Stimulated activated naive CD8-positive, alpha-beta T cell treated with anti-CD3 and anti-CD28 coated beads, Interleukin-15, amount 100 ng/mL, for 72 hours (primary cell): ENCODE measurements around the gene ZNF202.

Experiments
- ATAC-seq: fragments of 150-1000 bp; cut with Tn5 transposase; 2 replicates; pipeline ENCODE4 v1.10.0; 2021; ENCODE audit warnings: mild to moderate bottlenecking, moderate library complexity
- DNase-seq, 2 donors: peaks; one replicate each; pipeline ENCODE4 v3.0.0; 2021 to 2022
- H3K27ac Mint-ChIP-seq, 2 donors: one replicate each; pipeline ENCODE4 v1.8.0; 2022; ENCODE audit warnings: mild to moderate bottlenecking in 2 of 2, mixed read lengths in 2 of 2, moderate library complexity in 2 of 2
- H3K27me3 Mint-ChIP-seq: one replicate; pipeline ENCODE4 v1.8.0; 2022; ENCODE audit warnings: mixed read lengths
- H3K4me1 Mint-ChIP-seq: one replicate; pipeline ENCODE4 v1.8.0; 2022; ENCODE audit warnings: mild to moderate bottlenecking, mixed read lengths
- H3K4me3 Mint-ChIP-seq, 2 donors: one replicate each; pipeline ENCODE4 v1.8.0; 2022; ENCODE audit warnings: mild to moderate bottlenecking in 2 of 2, mixed read lengths in 2 of 2, moderate library complexity in 1 of 2
- H3K9me3 Mint-ChIP-seq, 2 donors: one replicate each; pipeline ENCODE4 v1.8.0; 2022; ENCODE audit warnings: mixed read lengths in 2 of 2

The ZNF202 gene

DNA sequence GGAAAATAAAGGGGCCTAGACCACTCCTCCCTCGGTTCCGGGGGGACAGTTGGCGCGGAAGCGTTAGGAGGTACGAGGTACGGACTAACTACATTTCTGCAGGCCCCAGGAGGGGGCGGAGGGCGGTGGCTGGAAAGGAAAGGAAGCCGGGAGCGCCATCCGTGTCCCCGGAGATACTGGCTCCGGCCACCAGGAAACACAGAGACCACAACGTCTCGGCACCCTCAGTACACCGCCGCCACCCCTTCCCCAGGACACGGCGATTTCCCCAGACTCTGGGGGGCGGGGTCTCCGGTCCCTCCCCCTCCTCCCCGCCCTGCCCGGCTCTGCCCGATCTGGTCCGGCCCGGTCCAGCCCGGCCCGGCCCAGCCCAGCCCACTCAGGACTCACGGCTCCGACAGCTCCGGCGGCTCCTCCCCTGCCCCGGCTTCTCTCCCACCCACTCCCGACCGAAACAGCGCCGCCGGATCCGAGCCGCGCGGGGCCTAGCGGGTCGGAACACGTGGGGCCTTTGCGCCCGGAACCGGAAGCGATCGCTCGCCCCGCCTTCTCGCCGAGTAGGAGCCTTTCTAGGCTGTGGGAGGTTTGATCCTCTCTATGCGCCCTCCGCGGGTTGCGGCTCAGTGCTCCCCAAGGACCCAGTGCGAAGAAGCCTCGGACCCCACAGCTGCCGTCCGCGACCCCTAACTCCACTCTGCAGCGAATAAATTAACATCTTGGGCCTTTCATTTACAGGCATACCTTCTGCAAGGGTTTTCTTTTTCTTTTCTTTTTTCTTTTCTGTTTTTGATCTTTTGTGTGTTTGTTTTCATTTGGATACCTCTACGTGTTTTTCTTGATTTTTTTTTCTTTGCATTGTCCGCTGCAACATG lies at the start of gene ZNF202:
TSS of gene ZNF202 (minus strand) at position 502 of the 872 bp plus-strand sequence. CDS start 10,772 bp downstream, outside the sequence.
- Mint-ChIP-seq H3K4me3 (peak within 1 kb of the TSS; percentile 91 to 97), H3K27me3 (no peaks in the 10 kb centered on the region), H3K27ac (peak within 1 kb of the TSS; percentile 98 to 99), H3K4me1 (peaks cover 36% of the 10 kb centered on the region), H3K9me3 (no peaks in the 10 kb centered on the region)
- peak; percentile 86 to 92 for DNase-seq
- peak; percentile 98 for ATAC-seq

DNA sequence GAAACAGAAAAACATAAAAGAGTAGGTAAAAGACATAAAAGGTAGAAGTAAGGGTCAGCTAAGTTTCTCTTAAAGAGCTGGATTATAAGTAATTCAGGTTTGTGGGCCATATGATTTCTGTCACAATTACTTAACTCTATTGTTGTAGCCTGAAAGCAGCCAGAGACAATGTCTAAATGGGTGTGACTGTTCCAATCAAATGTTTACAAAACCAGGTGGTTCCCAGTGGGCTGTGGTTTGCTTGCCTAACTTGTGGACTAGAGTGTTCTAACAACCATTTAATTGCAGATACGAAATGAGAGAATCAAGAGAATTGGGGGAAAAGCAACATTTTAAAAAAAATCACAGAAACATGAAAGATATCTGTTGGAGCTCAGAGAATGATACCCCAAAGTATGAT lies 42.1 kb upstream of the ZNF202 start:
- Mint-ChIP-seq H3K4me3 (no peak overlapping the region), H3K27ac (no peak overlapping the region)
- no peak for ATAC-seq

DNA sequence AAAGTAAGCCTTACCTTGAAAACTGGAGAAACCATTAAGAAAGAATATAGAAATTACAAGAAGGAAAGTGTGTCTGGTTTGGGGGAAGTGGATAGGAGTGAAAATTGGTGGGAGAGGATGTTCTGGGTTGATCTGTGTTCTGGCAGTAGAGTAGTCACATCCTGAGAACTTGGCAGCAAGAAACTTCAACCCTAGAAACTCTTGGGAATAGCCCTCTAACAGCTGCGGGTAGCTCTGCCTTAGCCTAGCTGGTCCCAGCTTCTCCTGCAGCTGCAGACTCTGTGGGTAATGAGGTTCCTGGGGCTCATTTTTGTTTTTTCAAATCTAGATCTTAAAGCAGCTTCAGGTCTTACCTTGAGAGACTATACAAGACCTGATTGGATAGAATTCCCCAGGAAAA lies 37.1 kb upstream of the ZNF202 start:
- DNase-seq = no peak
- H3K4me3 Mint-ChIP-seq = no peak overlapping the region
- H3K4me1 Mint-ChIP-seq = no peaks in the 10 kb centered on the region
- peaks cover 12% of the 10 kb centered on the region for H3K27me3 Mint-ChIP-seq
- no peak for ATAC-seq
- H3K9me3 Mint-ChIP-seq = no peaks in the 10 kb centered on the region
- no peak overlapping the region for H3K27ac Mint-ChIP-seq

More for the DNA sequence above, 42.1 kb upstream of the ZNF202 start:
- H3K4me1 Mint-ChIP-seq = no peaks in the 10 kb centered on the region
- peaks cover 0 to 6% of the 10 kb centered on the region in 2 donors for H3K9me3 Mint-ChIP-seq
- no peak for DNase-seq
- H3K27me3 Mint-ChIP-seq = peaks cover 10% of the 10 kb centered on the region

DNA sequence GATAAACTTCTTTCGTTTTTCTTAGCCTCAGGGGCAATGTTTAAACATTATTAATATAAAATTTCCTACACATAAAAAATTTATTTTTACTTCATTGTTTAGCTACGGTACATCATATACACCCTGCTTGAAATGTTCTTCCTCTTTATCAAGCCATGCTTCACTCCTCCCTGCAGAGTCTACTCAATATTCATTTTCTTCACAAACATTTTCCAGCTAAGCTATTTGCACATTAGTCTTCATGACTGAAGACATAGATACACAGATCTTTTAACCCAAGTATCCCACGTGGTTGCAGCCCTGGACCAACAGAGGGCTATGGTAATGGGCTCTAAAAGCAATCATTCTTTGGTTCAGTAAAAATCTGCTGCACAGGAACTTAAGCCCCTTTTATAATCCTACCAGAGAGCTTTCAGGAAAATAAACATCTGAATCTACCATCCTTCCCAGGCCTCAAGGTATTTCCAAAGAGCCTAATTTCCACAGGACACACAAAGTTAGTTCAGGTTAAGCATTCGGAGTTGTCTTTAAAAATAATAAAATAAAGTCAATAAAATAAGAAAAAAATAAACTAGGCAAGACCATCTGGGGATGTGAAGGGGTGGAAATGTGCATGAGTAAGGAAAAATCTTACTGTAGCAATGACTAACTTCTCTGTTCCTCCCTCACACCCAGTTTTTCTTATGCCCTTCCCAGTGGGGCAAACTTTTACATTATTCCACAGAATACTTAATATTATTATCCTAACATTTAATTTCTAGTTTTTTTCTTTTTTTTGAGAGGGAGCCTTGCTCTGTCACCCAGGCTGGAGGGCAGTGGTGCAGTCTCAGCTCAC lies 34.5 kb upstream of the ZNF202 start:
- Mint-ChIP-seq H3K27ac (no peak overlapping the region), H3K4me3 (no peak overlapping the region), H3K9me3 (peaks cover 0 to 5% of the 10 kb centered on the region in 2 donors), H3K27me3 (peaks cover 12% of the 10 kb centered on the region), H3K4me1 (no peaks in the 10 kb centered on the region)
- ATAC-seq (no peak), DNase-seq (no peak)

DNA sequence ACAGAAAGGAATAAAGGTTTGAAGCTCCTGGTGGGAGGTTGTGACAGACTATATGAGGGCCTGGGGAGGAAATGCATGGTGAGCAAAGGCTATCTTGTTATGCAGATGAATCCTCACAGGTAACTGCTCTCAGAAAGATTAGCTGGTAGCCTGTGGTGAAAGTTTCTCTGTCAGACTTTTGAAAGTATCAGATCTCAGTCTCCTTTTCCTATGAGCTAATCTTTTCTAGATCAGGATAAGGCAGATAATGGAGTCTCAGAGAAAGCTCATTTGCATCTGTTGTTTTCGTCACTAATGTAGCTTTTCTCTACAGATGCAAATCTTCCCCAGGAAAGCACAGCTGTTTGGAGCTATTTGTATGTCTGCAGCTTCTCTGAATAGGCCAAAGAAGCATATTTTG lies 33.8 kb upstream of the ZNF202 start:
- ATAC-seq (no peak), DNase-seq (no peak)
- Mint-ChIP-seq H3K27me3 (peaks cover 12% of the 10 kb centered on the region), H3K4me3 (no peak overlapping the region), H3K27ac (no peak overlapping the region), H3K4me1 (no peaks in the 10 kb centered on the region), H3K9me3 (peaks cover 0 to 7% of the 10 kb centered on the region in 2 donors)

DNA sequence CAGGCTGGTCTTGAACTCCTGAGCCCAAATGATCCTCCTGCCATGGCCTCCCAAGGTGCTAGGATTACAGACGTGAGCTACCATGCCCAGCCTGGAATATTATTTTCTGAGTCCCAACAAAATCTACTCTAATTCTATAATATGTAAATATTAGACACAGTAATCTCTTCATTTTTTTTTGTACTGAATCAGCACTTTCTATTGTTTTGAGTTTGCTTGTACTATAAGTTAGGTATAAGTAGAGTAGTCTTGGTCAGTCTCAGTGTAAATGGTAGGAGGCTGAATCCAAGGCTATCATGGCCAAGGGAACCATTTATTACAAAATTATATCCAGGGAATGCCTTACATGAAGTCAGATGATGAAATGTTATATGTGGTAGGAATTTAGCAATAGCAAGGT lies 32.5 kb upstream of the ZNF202 start:
- ATAC-seq (no peak), DNase-seq (no peak)
- Mint-ChIP-seq H3K4me3 (no peak overlapping the region), H3K9me3 (peaks cover 0 to 7% of the 10 kb centered on the region in 2 donors), H3K4me1 (no peaks in the 10 kb centered on the region), H3K27ac (peak overlapping the region in 1 of 2 donors; percentile 42), H3K27me3 (peaks cover 6% of the 10 kb centered on the region)

DNA sequence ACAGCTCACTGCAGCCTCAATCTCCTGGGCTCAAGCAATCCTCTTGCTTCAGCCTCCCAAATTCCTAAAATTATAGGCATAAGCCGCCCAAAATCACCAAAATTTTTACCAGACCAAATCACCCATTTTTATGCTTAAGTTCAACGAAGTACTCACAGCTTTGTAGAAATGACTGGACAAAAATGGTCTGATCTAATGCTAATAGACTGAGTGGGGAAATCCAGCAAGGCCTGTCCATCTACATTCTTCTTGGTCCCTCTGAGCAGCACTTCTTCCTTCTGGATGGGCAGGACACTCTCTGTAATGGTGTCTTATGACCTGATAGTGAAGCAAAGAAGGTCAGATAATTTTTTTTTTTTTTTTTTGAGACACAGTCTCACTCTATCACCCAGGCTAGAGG lies 31.6 kb upstream of the ZNF202 start:
- no peak overlapping the region for H3K4me3 Mint-ChIP-seq
- ATAC-seq = no peak

DNA sequence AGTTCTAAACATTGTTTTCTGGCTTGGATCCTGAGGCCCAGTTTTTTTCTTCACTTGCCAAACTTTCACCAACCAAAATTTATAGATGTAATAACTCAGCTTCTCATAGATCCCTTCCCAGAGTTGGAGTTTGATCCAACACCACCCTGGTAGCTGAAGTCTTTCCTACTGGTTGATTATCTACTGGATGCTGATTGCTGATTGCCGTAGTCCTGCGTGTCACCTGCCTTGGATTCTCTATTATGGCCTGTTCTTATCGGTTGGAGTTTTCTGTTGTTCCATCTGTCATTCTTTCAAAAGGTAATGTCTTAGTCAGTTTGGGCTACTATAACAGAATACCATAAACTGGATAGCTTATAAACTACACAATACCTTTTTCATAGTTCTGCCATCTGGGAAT lies 30.2 kb upstream of the ZNF202 start:
- Mint-ChIP-seq H3K9me3 (peaks cover 0 to 7% of the 10 kb centered on the region in 2 donors), H3K27me3 (peaks cover 13% of the 10 kb centered on the region), H3K27ac (no peak overlapping the region), H3K4me1 (no peaks in the 10 kb centered on the region), H3K4me3 (no peak overlapping the region)
- DNase-seq (no peak), ATAC-seq (no peak)

More for the DNA sequence above, 31.6 kb upstream of the ZNF202 start:
- no peaks in the 10 kb centered on the region for H3K4me1 Mint-ChIP-seq
- H3K27ac Mint-ChIP-seq = no peak overlapping the region
- H3K27me3 Mint-ChIP-seq = peaks cover 9% of the 10 kb centered on the region
- DNase-seq = no peak
- peaks cover 0 to 7% of the 10 kb centered on the region in 2 donors for H3K9me3 Mint-ChIP-seq

DNA sequence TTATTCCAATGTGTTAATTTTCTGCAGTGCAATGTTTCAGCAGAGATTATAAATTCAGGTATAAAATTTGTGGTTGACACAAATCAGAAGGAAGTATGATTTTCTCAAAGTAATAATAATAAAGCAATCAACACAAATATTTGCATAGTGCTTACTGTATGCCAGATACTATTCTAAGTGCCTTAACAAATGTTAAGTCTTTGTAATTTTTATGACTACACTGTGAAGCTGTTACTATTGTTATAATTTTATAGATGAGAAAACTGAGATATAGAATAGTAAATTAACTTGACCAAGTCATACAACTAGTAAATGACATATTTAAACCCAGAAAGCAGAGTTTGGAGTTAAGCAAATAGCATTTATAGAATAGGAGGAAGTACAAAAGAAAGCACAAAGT lies 29.3 kb upstream of the ZNF202 start:
- ATAC-seq (no peak), DNase-seq (no peak)
- Mint-ChIP-seq H3K9me3 (peaks cover 0 to 7% of the 10 kb centered on the region in 2 donors), H3K4me1 (no peaks in the 10 kb centered on the region), H3K27me3 (peaks cover 13% of the 10 kb centered on the region), H3K4me3 (no peak overlapping the region), H3K27ac (no peak overlapping the region)

DNA sequence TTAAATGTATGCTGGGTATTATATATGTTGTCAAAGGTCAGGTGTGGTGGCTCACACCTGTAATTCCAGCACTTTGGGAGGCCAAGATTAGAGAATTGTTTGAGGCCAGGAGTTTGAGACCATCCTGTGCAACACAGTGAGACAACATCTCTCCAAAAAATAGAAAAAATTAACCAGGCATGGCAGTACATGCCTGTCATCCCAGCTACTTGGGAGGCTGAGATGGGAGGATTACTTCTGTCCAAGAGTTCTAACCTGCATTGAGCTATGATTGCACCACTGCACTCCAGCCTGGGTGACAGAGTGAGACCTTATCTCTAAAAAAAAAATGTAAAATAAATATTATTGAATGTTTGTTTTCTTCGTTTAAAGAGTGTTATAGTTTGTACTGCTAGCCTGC lies 24.1 kb upstream of the ZNF202 start:
- ATAC-seq (no peak), DNase-seq (no peak)
- Mint-ChIP-seq H3K4me3 (no peak overlapping the region), H3K27ac (no peak overlapping the region), H3K9me3 (peaks cover 12 to 14% of the 10 kb centered on the region in 2 donors), H3K27me3 (peaks cover 13% of the 10 kb centered on the region), H3K4me1 (no peaks in the 10 kb centered on the region)

DNA sequence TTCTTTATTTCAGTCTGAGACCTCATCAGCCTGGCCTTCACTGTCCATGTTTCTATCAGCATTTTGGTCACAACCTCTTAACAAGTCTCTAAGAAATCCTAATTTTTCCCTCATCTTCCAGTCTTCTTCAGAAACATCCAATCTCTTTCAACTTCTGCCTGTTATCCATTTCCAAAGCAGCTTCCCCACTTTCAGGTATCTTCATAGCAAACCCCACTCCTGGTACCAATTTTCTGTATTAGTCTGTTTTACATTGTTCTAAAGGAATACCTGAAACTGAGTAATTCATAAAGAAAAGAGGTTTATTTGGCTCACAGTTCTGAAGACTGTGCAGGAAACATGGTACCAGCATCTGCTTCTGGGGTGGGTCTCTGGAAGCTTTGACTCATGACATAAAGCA lies 21.0 kb upstream of the ZNF202 start:
- H3K27ac Mint-ChIP-seq = no peak overlapping the region
- H3K9me3 Mint-ChIP-seq = peaks cover 12 to 14% of the 10 kb centered on the region in 2 donors
- no peak for ATAC-seq
- no peak for DNase-seq
- no peak overlapping the region for H3K4me3 Mint-ChIP-seq
- no peaks in the 10 kb centered on the region for H3K4me1 Mint-ChIP-seq
- H3K27me3 Mint-ChIP-seq = peaks cover 6% of the 10 kb centered on the region

DNA sequence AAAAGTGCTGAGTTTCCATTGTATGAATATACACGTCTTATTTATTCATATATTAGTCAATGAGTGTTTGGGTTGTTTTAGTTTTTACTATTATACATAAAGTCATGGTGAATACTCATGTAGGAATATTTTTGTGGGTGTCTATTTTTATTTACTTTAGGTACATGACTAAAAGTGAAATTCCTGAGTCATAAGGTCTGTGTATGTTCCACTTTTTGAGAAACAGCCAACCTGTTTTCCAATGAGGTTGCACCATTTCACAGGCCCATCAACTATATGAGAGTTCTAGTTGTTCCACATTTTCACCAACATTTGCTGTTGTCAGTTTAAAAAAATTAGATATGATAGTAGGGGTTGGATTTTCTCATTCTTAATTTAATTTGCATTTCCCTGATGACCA lies 19.4 kb upstream of the ZNF202 start:
- Mint-ChIP-seq H3K4me3 (no peak overlapping the region), H3K9me3 (peaks cover 12 to 14% of the 10 kb centered on the region in 2 donors), H3K27ac (no peak overlapping the region), H3K27me3 (peaks cover 14% of the 10 kb centered on the region), H3K4me1 (no peaks in the 10 kb centered on the region)
- ATAC-seq = no peak
- DNase-seq = no peak

DNA sequence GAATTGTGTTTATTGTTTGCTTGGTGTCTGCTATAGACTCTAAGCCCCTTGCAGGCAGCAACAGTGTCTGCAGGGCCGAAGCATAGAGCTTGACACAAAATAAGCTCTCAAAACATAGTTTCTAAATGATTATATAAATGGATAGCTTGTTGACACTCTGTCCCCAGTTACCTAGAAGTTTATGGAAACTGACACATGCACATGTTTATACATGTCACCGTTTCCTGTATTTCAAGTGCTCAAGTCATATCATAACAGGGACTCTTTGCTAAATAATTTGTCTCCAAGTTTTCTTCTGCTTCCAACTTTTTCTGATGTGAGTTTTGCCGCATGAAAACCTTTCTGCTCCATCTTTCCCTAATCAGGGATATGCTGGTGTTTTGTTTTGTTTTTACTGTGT lies 16.5 kb upstream of the ZNF202 start:
- no peak overlapping the region for H3K27ac Mint-ChIP-seq
- DNase-seq = no peak
- peaks cover 22% of the 10 kb centered on the region for H3K27me3 Mint-ChIP-seq
- H3K9me3 Mint-ChIP-seq = peaks cover 7 to 11% of the 10 kb centered on the region in 2 donors
- peaks cover 6% of the 10 kb centered on the region for H3K4me1 Mint-ChIP-seq
- ATAC-seq = no peak
- H3K4me3 Mint-ChIP-seq = no peak overlapping the region

DNA sequence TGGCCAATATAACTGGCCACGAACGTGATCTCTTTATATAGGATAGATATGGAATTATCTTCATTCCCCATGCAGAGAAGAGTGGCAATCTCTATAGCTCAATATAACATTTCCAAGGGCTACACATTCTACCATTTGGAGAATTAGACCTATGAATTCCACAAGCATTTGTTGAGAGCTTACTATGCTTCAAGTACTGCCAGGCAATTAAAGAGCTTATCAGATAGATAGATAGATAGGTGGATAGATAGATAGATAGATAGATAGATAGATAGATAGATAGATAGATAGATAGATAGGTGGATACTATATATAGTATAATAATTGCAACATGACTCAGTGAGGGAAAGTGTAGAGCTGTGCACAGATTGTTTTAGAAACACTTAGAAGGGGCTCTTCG lies 14.4 kb upstream of the ZNF202 start:
- Mint-ChIP-seq H3K4me1 (peaks cover 6% of the 10 kb centered on the region), H3K9me3 (no peaks in the 10 kb centered on the region), H3K4me3 (no peak overlapping the region), H3K27me3 (peaks cover 41% of the 10 kb centered on the region), H3K27ac (peak overlapping the region in 1 of 2 donors; percentile 34)
- ATAC-seq (no peak), DNase-seq (no peak)

DNA sequence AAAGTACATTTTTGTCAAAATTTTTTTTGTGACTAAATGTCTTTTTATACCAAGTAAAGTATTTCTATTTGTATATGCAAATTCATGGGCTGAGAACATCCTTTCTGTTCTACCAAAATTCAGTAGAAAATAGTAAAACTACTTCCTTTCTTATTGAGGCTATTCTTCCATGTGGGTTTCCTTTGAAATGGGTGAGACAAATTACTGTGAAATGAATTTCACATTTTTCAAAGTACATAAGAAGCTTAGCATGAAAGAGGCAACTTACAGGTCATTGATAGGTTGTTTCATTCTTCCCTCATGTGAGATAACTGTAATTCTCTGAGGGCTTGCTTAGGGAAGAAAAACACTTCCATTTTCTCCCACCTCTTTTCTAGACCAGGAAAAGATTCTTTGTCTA lies 13.9 kb upstream of the ZNF202 start:
- no peak overlapping the region for H3K4me3 Mint-ChIP-seq
- no peaks in the 10 kb centered on the region for H3K9me3 Mint-ChIP-seq
- DNase-seq (no peak), ATAC-seq (no peak)
- H3K27me3 Mint-ChIP-seq = peaks cover 43% of the 10 kb centered on the region
- peaks cover 6% of the 10 kb centered on the region for H3K4me1 Mint-ChIP-seq
- no peak overlapping the region for H3K27ac Mint-ChIP-seq

DNA sequence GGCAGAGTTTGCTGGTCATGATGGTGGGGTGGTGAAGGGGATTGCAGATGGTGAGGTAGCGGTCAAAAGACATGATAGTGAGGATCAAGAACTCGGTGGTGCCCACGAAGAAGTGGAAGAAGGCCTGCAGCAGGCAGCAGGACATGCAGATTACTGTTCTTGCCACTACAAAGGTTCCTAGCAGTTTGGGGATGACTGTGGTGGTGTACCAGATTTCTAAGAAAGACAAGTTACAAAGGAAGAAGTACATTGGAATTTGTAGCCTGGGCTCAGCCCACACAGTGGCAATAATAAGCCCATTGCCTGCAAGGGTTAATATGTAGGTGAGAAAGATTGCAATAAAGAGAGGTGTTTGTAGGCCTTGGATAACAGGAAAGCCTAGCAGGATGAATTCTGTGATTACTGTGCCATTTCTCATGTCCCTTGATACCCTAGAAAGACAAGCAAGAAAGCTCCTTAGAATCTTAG lies 12.7 kb upstream of the ZNF202 start, which contains the start of gene OR6X1:
TSS of gene OR6X1 (minus strand) at position 418 of the 468 bp plus-strand sequence. CDS start at position 418, 0 bp downstream.
- H3K27me3 Mint-ChIP-seq = peaks cover 43% of the 10 kb centered on the region
- no peak for ATAC-seq

More for the DNA sequence above, 12.7 kb upstream of the ZNF202 start, which contains the start of gene OR6X1:
- H3K4me1 Mint-ChIP-seq = peaks cover 6% of the 10 kb centered on the region
- no peak within 1 kb of the TSS for H3K27ac Mint-ChIP-seq
- no peaks in the 10 kb centered on the region for H3K9me3 Mint-ChIP-seq
- DNase-seq = no peak
- no peak within 1 kb of the TSS for H3K4me3 Mint-ChIP-seq
